RWPE1 (cell line): ENCODE results near the gene GMIP.

Experiments
- CTCF ChIA-PET: fragments of 350-600 bp; sonication (Branson Sonifier 250); formaldehyde crosslinking; extraction: SDS; loops from one replicate; lab custom pipeline; 2021; lab: Yijun Ruan, JAX
- POLR2A ChIA-PET: fragments of 400-600 bp; formaldehyde crosslinking; extraction: SDS; loops from one replicate; lab custom pipeline; 2020; ENCODE audit warnings: antibody characterized with exemption; ENCODE audit not compliant: low non-redundant PET; lab: Yijun Ruan, JAX
- DNase-seq: peaks from one replicate; pipeline ENCODE4 v3.0.0; 2012; ENCODE audit warnings: low spot score
- H3K27ac ChIP-seq: fragments of 450-650 bp; 2 replicates; pipeline ENCODE4 v1.5.1; 2017
- TF ChIP-seq, protein P1 (sequence below): fragments of 450-650 bp; conservative IDR thresholded peaks from 2 replicates; pipeline ENCODE4 v1.5.1; 2017; ENCODE audit warnings: low read depth, mild to moderate bottlenecking

GMIP gene

DNA sequence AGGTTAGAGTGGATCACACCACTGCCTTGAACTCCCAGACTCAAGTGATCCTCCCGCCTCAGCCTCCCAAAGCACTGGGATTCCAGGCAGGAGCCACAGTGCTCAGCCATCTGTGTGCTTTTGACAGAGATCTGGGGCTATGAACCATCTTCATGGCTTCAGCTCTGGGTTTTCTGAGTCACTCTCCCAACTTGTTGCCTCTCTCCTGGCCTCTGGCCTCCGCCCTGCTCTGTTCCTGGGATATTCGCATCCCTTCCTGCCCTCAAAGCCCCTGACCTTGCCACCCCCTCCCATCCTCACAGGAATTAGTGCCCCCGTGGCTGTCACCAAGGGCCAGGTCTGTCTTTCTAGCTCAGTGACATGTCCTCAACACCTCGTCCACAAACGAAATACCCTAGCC is 5.7 kb upstream of the GMIP start:
- peak overlapping the region; percentile 12; the same call in 1 of the 2 replicates for H3K27ac ChIP-seq
- POLR2A ChIA-PET: no interaction called here
- TF ChIP-seq, protein P1, sequence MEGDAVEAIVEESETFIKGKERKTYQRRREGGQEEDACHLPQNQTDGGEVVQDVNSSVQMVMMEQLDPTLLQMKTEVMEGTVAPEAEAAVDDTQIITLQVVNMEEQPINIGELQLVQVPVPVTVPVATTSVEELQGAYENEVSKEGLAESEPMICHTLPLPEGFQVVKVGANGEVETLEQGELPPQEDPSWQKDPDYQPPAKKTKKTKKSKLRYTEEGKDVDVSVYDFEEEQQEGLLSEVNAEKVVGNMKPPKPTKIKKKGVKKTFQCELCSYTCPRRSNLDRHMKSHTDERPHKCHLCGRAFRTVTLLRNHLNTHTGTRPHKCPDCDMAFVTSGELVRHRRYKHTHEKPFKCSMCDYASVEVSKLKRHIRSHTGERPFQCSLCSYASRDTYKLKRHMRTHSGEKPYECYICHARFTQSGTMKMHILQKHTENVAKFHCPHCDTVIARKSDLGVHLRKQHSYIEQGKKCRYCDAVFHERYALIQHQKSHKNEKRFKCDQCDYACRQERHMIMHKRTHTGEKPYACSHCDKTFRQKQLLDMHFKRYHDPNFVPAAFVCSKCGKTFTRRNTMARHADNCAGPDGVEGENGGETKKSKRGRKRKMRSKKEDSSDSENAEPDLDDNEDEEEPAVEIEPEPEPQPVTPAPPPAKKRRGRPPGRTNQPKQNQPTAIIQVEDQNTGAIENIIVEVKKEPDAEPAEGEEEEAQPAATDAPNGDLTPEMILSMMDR: no peak
- DNase-seq: no peak
- CTCF ChIA-PET: no interaction called here

DNA sequence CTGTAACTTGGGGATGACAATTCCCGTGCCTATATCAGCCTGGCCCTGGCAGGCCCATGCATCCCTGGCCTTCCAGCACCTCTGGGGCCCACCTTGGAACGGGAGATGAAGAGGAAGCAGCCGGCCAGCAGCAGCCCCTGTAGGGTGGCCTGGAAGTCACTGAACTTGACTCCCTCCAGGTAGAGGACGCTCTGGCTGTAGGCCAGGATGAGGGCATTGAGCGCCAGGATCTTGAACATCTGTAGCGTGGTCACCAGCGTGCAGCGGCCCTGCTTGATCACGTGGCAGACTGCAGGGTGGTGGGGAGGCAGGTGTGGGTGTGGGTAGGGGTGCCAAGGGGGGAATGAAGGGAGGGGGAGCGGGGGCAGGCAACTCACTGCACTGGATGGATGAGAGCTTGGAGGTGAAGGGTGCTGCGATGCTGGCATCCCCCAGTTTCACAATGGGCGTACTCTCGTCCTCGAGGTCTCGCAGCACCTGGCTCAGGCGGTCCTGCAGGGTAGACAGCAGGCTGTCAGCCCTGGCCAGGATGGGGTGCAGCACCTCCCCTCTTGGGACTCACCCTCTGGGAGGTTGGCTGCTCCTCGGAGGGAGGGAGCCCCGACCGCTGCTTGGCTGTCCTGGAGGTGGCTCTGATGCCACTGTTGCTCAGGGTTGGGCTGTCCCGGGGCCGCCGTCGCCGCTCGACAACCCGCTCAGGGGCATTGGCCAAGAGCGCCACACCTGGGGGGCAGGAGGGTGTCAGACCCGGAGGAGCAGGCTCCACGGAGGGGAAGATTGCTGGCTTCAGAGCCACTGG is 3.8 kb upstream of the GMIP start:
- TF ChIP-seq, protein P1: no peak
- DNase-seq: no peak
- POLR2A ChIA-PET: no interaction called here
- H3K27ac ChIP-seq: peak overlapping the region; percentile 79; the same call in 1 of the 2 replicates
- CTCF ChIA-PET: interaction anchor here (0.6 kb wide), 1 partner anchor 10 kb away, joined by 4 read pairs; no protein-coding TSS in a partner anchor

DNA sequence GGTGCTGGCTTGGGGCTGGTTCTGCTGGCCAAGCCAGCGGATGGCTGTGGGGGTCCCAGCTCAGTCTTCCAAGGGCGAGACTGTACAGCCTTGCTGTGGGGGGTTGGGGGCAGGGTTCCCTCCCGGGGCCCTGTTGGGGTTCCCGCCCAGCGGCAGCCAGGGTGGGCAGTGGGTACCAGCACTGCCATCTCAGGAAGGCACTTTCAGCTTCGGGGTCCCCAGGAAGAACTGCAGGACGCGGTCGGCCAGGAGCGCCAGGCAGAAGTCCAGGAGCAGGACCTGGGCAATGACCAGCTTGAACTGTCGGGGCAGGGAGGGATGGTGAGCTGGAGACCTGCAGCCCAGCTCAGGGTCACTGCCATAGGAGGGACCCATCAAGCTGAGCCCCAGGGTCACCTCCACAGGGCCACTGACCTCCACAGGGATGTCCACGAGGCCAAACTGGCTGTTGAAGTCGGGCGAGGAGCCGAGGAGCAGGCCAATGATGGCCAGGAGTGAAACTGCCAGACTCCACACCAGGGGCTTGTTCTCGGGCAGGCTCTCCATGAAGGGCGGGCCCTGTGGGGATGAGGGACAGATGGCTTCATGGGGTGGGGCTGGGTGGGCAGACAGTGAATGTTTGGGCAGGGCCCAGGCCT is 1.9 kb upstream of the GMIP start:
- peak overlapping the region; percentile 79 for H3K27ac ChIP-seq
- POLR2A ChIA-PET: no interaction called here
- no peak for DNase-seq
- TF ChIP-seq, protein P1: no peak
- CTCF ChIA-PET: interaction anchor here (1.2 to 2.3 kb wide), 2 partner anchors 113 kb away, joined by 4 to 33 read pairs; no protein-coding TSS in a partner anchor

DNA sequence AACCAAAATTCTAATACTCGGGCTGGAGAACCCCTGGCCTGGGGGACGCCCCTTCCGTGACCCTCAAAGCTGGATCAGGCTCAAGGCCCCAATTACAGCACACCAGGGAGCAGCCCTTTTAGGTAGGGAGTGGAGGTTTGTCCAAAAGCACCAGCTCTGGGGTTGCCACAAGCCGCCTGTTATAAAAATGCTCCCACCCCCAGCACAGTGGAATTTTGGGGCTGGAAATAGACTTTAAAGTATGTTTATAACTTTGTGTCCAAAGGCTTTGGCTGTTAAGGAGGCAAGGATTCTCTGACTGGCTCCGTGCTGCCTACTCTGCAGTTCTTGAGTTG is 564 bp upstream of the GMIP start:
- ChIA-PET CTCF (interaction anchor here (0.6 to 2.3 kb wide), 17 partner anchors 8 to 157 kb away, joined by 3 to 33 read pairs (median 4); no protein-coding TSS in a partner anchor), POLR2A (no interaction called here)
- no peak for DNase-seq
- TF ChIP-seq, protein P1: peak; percentile 64
- H3K27ac ChIP-seq: peak overlapping the region; percentile 79

DNA sequence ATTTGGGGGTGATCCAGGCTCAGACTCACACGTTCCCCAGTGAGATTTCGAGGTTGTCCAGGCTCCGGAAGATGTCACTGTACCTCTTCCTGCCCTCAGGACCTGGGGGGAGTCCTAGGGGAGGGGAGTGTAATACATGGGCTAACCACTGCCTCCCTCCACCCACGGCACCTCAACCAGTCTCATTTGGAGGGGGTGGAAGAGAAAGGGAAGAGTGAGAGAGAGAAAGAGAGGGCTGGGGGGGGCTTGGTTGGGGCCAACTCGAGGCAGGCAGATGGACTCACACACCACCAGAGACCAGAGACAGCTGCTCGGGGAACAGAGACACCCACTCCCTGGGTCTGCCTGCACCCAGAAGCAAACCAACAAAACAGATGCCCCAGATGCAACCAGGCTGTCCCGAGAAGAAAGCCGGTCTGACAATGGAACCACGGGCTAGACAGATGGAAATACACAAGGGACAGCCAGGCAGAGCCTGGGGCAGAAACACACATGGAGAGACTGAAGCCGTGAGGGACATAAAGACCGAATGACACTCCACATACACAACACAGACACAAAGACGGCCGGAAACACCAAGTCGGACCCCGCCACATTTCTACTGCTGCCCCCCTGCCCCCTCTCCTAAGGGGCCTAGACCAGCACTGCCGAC is 825 bp downstream of the GMIP start:
- DNase-seq: no peak
- CTCF ChIA-PET: interaction anchor here (0.7 to 2.3 kb wide), 2 partner anchors 16 to 110 kb away, joined by 3 to 33 read pairs; no protein-coding TSS in a partner anchor
- POLR2A ChIA-PET: no interaction called here
- H3K27ac ChIP-seq: peak overlapping the region; percentile 79
- TF ChIP-seq, protein P1: no peak
